ENCODE measurements around the gene PAPPA2.

The PAPPA2 gene

DNA sequence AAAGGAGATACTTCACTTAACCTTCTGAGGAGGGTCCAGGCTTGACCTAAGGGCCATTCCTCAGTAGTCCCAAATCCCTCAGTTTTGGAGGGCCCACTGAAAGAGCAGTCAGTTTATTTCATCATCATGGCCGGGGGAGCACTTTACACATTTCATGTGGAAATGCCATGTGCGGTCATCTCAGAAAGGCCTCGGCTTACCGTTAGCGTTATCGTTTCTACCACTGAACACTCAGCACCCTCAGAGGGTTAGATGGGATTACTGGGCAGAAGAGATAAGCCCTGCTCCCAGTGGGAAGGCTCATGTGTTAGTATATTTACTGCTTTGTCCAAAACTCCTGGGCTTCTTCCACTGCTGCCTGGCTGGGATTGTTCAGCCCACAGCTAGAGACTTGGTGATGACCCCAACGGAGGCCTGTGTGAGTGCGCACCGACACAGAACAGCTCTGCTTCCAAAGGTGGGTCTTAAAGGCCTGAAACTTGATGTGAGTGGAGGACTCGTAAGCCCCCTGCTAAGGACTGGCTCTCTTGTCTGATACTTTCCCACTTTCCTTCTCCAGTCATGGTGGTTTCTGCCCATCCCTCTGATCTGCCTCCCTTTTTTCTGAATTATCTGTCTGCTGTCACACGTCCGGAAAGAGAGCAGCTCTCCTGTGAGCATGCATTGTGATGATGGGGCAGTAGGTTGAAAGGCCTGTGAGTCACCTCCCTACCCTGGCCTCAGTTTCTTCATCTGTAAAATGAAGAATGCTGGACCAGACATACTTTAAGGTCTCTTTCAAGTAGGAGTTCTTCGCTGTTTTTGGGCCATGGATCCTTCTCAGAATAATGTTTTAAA, 417.0 kb downstream of the PAPPA2 start:
- Histone ChIP-seq H3K4me1 (ENCODE audit: control insufficient read depth, insufficient read depth, low read length) (no peaks in the 10 kb centered on the region), H3K9me3 (ENCODE audit: control insufficient read depth, insufficient read depth, low read length) (no peaks in the 10 kb centered on the region), H3K27me3 (ENCODE audit: control insufficient read depth, insufficient read depth, low read length) (no peaks in the 10 kb centered on the region), H3K9ac (ENCODE audit: low read depth, low read length) (no peak overlapping the region), H3K4me3 (ENCODE audit: low read depth, low read length) (no peak overlapping the region), H3K36me3 (ENCODE audit: control insufficient read depth, insufficient read depth, low read length) (no peaks in the 10 kb centered on the region)

GRCh38 chr1:176880955-176881595, 418.1 kb downstream of the PAPPA2 start:
- Histone ChIP-seq H3K4me3 (ENCODE audit: low read depth, low read length) (no peak overlapping the region), H3K9ac (ENCODE audit: low read depth, low read length) (no peak overlapping the region), H3K36me3 (ENCODE audit: control insufficient read depth, insufficient read depth, low read length) (no peaks in the 10 kb centered on the region), H3K9me3 (ENCODE audit: control insufficient read depth, insufficient read depth, low read length) (no peaks in the 10 kb centered on the region), H3K4me1 (ENCODE audit: control insufficient read depth, insufficient read depth, low read length) (no peaks in the 10 kb centered on the region), H3K27me3 (ENCODE audit: control insufficient read depth, insufficient read depth, low read length) (no peaks in the 10 kb centered on the region)

DNA sequence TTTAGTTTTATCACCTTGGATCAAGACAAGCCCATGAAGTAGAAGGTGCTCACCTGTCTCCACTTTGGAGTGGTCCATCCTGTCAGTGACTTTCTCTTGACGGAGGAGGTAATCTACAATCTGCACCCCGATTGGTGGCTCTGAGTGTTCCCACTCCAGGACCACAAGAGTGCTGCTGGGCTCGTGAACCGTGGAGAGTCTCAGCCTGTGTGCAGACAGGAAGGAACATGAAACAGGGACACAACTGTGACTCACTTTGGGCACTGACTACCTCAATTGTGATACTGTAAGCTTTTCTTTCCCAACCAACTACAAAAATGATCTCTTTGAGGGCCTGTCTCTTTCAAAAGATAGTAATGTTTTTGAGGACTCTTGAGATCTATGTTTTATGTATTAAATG, 421.3 kb downstream of the PAPPA2 start:
- no peaks in the 10 kb centered on the region for H3K9me3 ChIP-seq (ENCODE audit: control insufficient read depth, insufficient read depth, low read length)
- H3K9ac ChIP-seq (ENCODE audit: low read depth, low read length) = no peak overlapping the region
- H3K36me3 ChIP-seq (ENCODE audit: control insufficient read depth, insufficient read depth, low read length) = no peaks in the 10 kb centered on the region
- no peaks in the 10 kb centered on the region for H3K4me1 ChIP-seq (ENCODE audit: control insufficient read depth, insufficient read depth, low read length)
- H3K27me3 ChIP-seq (ENCODE audit: control insufficient read depth, insufficient read depth, low read length) = no peaks in the 10 kb centered on the region
- H3K4me3 ChIP-seq (ENCODE audit: low read depth, low read length) = no peak overlapping the region

DNA sequence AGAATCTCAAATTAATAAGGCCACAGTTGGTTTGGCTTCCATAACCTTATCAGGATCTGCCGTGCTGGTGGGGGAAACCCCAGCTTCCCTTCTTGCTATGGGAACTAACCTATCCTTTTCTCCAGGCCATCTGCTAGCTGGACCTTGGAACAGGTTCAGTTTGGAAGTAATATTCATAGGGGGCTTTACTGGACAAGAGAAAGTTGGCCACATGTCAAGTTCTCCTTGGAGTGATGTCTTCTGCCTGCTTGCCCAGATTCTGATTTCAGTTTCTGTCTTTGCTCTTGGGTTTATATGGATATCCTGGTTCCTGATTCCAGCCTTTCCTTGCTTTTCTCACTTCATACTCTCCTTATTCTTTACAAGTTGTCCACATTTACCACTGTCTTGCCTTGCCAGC, 421.9 kb downstream of the PAPPA2 start:
- no peak overlapping the region for H3K4me3 ChIP-seq (ENCODE audit: low read depth, low read length)
- H3K36me3 ChIP-seq (ENCODE audit: control insufficient read depth, insufficient read depth, low read length) = no peaks in the 10 kb centered on the region
- H3K4me1 ChIP-seq (ENCODE audit: control insufficient read depth, insufficient read depth, low read length) = no peaks in the 10 kb centered on the region
- no peak overlapping the region for H3K9ac ChIP-seq (ENCODE audit: low read depth, low read length)
- H3K27me3 ChIP-seq (ENCODE audit: control insufficient read depth, insufficient read depth, low read length) = no peaks in the 10 kb centered on the region
- H3K9me3 ChIP-seq (ENCODE audit: control insufficient read depth, insufficient read depth, low read length) = no peaks in the 10 kb centered on the region

- no peaks in the 10 kb centered on the region for H3K4me1 ChIP-seq (ENCODE audit: control insufficient read depth, insufficient read depth, low read length)
- no peak overlapping the region for H3K4me3 ChIP-seq (ENCODE audit: low read depth, low read length)
- no peaks in the 10 kb centered on the region for H3K9me3 ChIP-seq (ENCODE audit: control insufficient read depth, insufficient read depth, low read length)
- H3K9ac ChIP-seq (ENCODE audit: low read depth, low read length) = no peak overlapping the region
- H3K36me3 ChIP-seq (ENCODE audit: control insufficient read depth, insufficient read depth, low read length) = no peaks in the 10 kb centered on the region
- H3K27me3 ChIP-seq (ENCODE audit: control insufficient read depth, insufficient read depth, low read length) = no peaks in the 10 kb centered on the region
These were observed 422.4 kb downstream of the PAPPA2 start for GRCh38 chr1:176885341-176885740.

- Histone ChIP-seq H3K4me3 (ENCODE audit: low read depth, low read length) (no peak overlapping the region), H3K9me3 (ENCODE audit: control insufficient read depth, insufficient read depth, low read length) (no peaks in the 10 kb centered on the region), H3K9ac (ENCODE audit: low read depth, low read length) (no peak overlapping the region), H3K4me1 (ENCODE audit: control insufficient read depth, insufficient read depth, low read length) (no peaks in the 10 kb centered on the region), H3K36me3 (ENCODE audit: control insufficient read depth, insufficient read depth, low read length) (no peaks in the 10 kb centered on the region), H3K27me3 (ENCODE audit: control insufficient read depth, insufficient read depth, low read length) (no peaks in the 10 kb centered on the region)
These were observed 422.8 kb downstream of the PAPPA2 start for GRCh38 chr1:176885751-176886150.

GRCh38 chr1:176888471-176889032, 425.6 kb downstream of the PAPPA2 start:
- H3K27me3 ChIP-seq (ENCODE audit: control insufficient read depth, insufficient read depth, low read length) = no peaks in the 10 kb centered on the region
- H3K9ac ChIP-seq (ENCODE audit: low read depth, low read length) = no peak overlapping the region
- no peaks in the 10 kb centered on the region for H3K9me3 ChIP-seq (ENCODE audit: control insufficient read depth, insufficient read depth, low read length)
- no peaks in the 10 kb centered on the region for H3K36me3 ChIP-seq (ENCODE audit: control insufficient read depth, insufficient read depth, low read length)
- no peaks in the 10 kb centered on the region for H3K4me1 ChIP-seq (ENCODE audit: control insufficient read depth, insufficient read depth, low read length)
- no peak overlapping the region for H3K4me3 ChIP-seq (ENCODE audit: low read depth, low read length)

- Histone ChIP-seq H3K9me3 (ENCODE audit: control insufficient read depth, insufficient read depth, low read length) (no peaks in the 10 kb centered on the region), H3K27me3 (ENCODE audit: control insufficient read depth, insufficient read depth, low read length) (peaks cover 2% of the 10 kb centered on the region), H3K4me1 (ENCODE audit: control insufficient read depth, insufficient read depth, low read length) (peaks cover 2% of the 10 kb centered on the region), H3K4me3 (ENCODE audit: low read depth, low read length) (no peak overlapping the region), H3K36me3 (ENCODE audit: control insufficient read depth, insufficient read depth, low read length) (no peaks in the 10 kb centered on the region), H3K9ac (ENCODE audit: low read depth, low read length) (no peak overlapping the region)
These were observed 430.8 kb downstream of the PAPPA2 start for GRCh38 chr1:176893625-176894352.

DNA sequence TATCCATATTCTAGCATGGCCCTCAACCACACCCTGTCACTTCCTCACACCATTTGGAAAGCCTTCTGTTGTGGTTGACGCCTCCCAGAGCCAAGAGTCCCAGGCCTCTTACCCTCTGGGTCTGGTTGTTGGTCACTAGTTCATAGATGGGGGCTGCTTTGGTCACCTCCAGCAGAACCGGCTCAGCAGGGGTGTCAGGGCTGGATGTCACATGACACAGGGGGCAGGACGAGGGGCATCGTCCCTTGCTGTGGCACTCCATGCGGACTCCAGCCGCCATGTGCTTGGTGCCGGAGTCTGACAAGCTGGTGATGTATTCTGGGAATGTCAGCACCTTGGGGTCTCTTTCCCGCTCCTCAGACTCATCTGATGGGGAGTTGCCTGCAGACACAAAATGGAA, 431.5 kb downstream of the PAPPA2 start:
- Histone ChIP-seq H3K27me3 (ENCODE audit: control insufficient read depth, insufficient read depth, low read length) (peaks cover 2% of the 10 kb centered on the region), H3K9me3 (ENCODE audit: control insufficient read depth, insufficient read depth, low read length) (no peaks in the 10 kb centered on the region), H3K4me1 (ENCODE audit: control insufficient read depth, insufficient read depth, low read length) (peaks cover 2% of the 10 kb centered on the region), H3K9ac (ENCODE audit: low read depth, low read length) (no peak overlapping the region), H3K4me3 (ENCODE audit: low read depth, low read length) (no peak overlapping the region), H3K36me3 (ENCODE audit: control insufficient read depth, insufficient read depth, low read length) (no peaks in the 10 kb centered on the region)

Data from iPS-15b (cell line).